GDM1 (cell line): ENCODE measurements around the gene DHRS7C.

ENCODE experiments used
- DNase-seq: peaks from one replicate; lab custom pipeline; 2025; lab: John Stamatoyannopoulos, UW

Gene DHRS7C

GRCh38 chr17:9790889-9791876 lies at the start of gene DHRS7C:
DHRS7C (minus strand) TSS chr17:9791592; CDS start chr17:9791284, 308 bp downstream.
- no peak for DNase-seq

GRCh38 chr17:9839433-9839832 lies 48.0 kb upstream of the DHRS7C start:
- no peak for DNase-seq

- DNase-seq: no peak
Observed at GRCh38 chr17:9837551-9838471, 46.4 kb upstream of the DHRS7C start.

- DNase-seq: no peak
Observed at GRCh38 chr17:9833922-9834321, 42.5 kb upstream of the DHRS7C start.

- DNase-seq: no peak
Observed at GRCh38 chr17:9830711-9831110, 39.3 kb upstream of the DHRS7C start.

GRCh38 chr17:9829343-9829742 lies 38.0 kb upstream of the DHRS7C start:
- no peak for DNase-seq

- no peak for DNase-seq
Observed at GRCh38 chr17:9828296-9829295, 37.2 kb upstream of the DHRS7C start.

- no peak for DNase-seq
Observed at GRCh38 chr17:9825641-9826150, 34.3 kb upstream of the DHRS7C start, which contains the start of gene GLP2R. GLP2R (plus strand) TSS chr17:9825924; CDS start chr17:9826064, 140 bp downstream.

- DNase-seq: no peak
Observed at GRCh38 chr17:9824797-9825338, 33.5 kb upstream of the DHRS7C start.

GRCh38 chr17:9824094-9824493 lies 32.7 kb upstream of the DHRS7C start:
- no peak for DNase-seq

- no peak for DNase-seq
Observed at GRCh38 chr17:9821921-9822320, 30.5 kb upstream of the DHRS7C start, which contains the start of gene GSG1L2. GSG1L2 (minus strand) TSS chr17:9822079; CDS start chr17:9822071, 8 bp downstream.

GRCh38 chr17:9820448-9820847 lies 29.1 kb upstream of the DHRS7C start:
- DNase-seq: no peak

GRCh38 chr17:9818760-9819159 lies 27.4 kb upstream of the DHRS7C start:
- DNase-seq: no peak

- DNase-seq: no peak
Observed at GRCh38 chr17:9817086-9817485, 25.7 kb upstream of the DHRS7C start.

GRCh38 chr17:9816472-9816871 lies 25.1 kb upstream of the DHRS7C start:
- no peak for DNase-seq

GRCh38 chr17:9814337-9814945 lies 23.0 kb upstream of the DHRS7C start:
- no peak for DNase-seq

GRCh38 chr17:9813166-9813565 lies 21.8 kb upstream of the DHRS7C start:
- DNase-seq: no peak

GRCh38 chr17:9811537-9811936 lies 20.1 kb upstream of the DHRS7C start:
- no peak for DNase-seq

- no peak for DNase-seq
Observed at GRCh38 chr17:9811086-9811485, 19.7 kb upstream of the DHRS7C start.
